Measurements from ENCODE around the gene HMGXB4. TPM values are rescaled to one million over a fixed set of nuclear protein-coding genes. Genes with fewer than 3 reads are reported as not detected.
A peak's percentile ranks its signal among the peaks of the same experiment; 100 is the strongest.

Gene HMGXB4
- total RNA-seq, 1 donor from 2014 or later, result 32.7 TPM

Small RNA genes within 50 kb of the gene (microRNA-seq; reads per million reads assigned to microRNA genes)
- gene MIR3909, result 3.9 reads per million, percentile 13 among the genes with 10 or more reads in this experiment
- not detected for gene MIR6069

Other genes starting within 250 kb of the HMGXB4 start
- 4.0 and 9.4 TPM in 2 replicates for gene ISX, start 191.3 kb upstream of the HMGXB4 start, total RNA-seq (ENCODE audit: low replicate concordance)
- gene TOM1, start 42.4 kb downstream of the HMGXB4 start, total RNA-seq (ENCODE audit: low replicate concordance), result 27.0 and 37.6 TPM in 2 replicates
- 4.1 and 7.7 TPM in 2 replicates for gene HMOX1, start 123.6 kb downstream of the HMGXB4 start, total RNA-seq (ENCODE audit: low replicate concordance)
- gene MCM5, start 142.6 kb downstream of the HMGXB4 start, total RNA-seq (ENCODE audit: low replicate concordance), result 45.5 and 98.0 TPM in 2 replicates

All from type B pancreatic cell (in vitro differentiated cells).